ENCODE measurements around the gene SREBF2. TPM values are rescaled to one million over a fixed set of nuclear protein-coding genes. Genes with fewer than 3 reads are reported as not detected.

Gene SREBF2
- total and polyA plus RNA-seq, 10 of the 15 experiments (the other 5 are each of a cell fraction or from before 2014, with no cell fraction given), result 2.4 to 177 (median 78.8) TPM

- CTCF ChIA-PET, result interaction anchor here (0.7 to 8.3 kb wide), 39 partner anchors 10 to 500 kb away, joined by 3 to 234 read pairs (median 5); partner anchors contain the start of genes CCDC134, MEI1, SMDT1 and SMIM45
- FAIRE-seq (peak; percentile 95), DNase-seq (ENCODE audit: low read depth, low spot score) (peak; percentile 98), ATAC-seq (peak; percentile 67)
- Histone ChIP-seq H2AFZ (ENCODE audit: control insufficient read depth, low read depth, low read length) (no peak overlapping the region), H3K4me1 (ENCODE audit: control insufficient read depth, insufficient read depth, low read length) (peaks cover 75% of the 10 kb centered on the region), H3K4me3 (no peak overlapping the region), H4K20me1 (ENCODE audit: control insufficient read depth, insufficient read depth) (no peaks in the 10 kb centered on the region), H3K79me2 (ENCODE audit: control insufficient read depth, insufficient read depth, low read length) (peaks cover 40% of the 10 kb centered on the region), H3K9ac (ENCODE audit: control insufficient read depth, insufficient read depth, low read length) (peak overlapping the region; percentile 73), H3K4me2 (ENCODE audit: control insufficient read depth, insufficient read depth) (peak overlapping the region; percentile 94), H3K36me3 (ENCODE audit: control insufficient read depth in 2 of 2, insufficient read depth in 2 of 2, low read length in 1 of 2) (peaks cover 19 to 20% of the 10 kb centered on the region in 2 experiments), H3K27me3 (replicated peaks in 1 of 2; ENCODE audit: control insufficient read depth in 2 of 2, insufficient read depth in 2 of 2, low read length in 1 of 2) (no peaks in the 10 kb centered on the region), H3K27ac (ENCODE audit: control insufficient read depth, insufficient read depth) (peak overlapping the region; percentile 94), H3K9me3 (replicated peaks; ENCODE audit: control insufficient read depth, insufficient read depth, low read length) (no peaks in the 10 kb centered on the region)
- RAD21 ChIA-PET (ENCODE audit: unreplicated experiment), result interaction anchor here (0.9 to 8.6 kb wide), 23 partner anchors 9 to 498 kb away, joined by 3 to 408 read pairs (median 9); partner anchors contain the start of genes CCDC134, CENPM, MEI1 and SHISA8
- in situ Hi-C loops (cut with MboI), result loop anchor here (5.0 kb wide), 1 partner anchor 243 kb away; the partner anchor contains the start of gene MEI1
- intact Hi-C loops (cut with micrococcal nuclease; ENCODE audit: unreplicated experiment), result loop anchor here (1.0 to 2.0 kb wide), 4 partner anchors 14 to 107 kb away; partner anchors contain the start of genes SREBF2 and TNFRSF13C
- WGBS (ENCODE audit: insufficient coverage, insufficient replicate concordance, low lambda C conversion rate, missing lambda C conversion rate), result 0% methylated on average over 13 of the region's 13 CpGs
- SMC1A ChIA-PET (ENCODE audit: uncharacterized antibody, unreplicated experiment), result interaction anchor here (0.7 to 11.9 kb wide), 28 partner anchors 9 to 273 kb away, joined by 3 to 321 read pairs (median 5); partner anchors contain the start of genes MEI1, NAGA, SHISA8 and SMIM45
- POLR2A ChIA-PET, result interaction anchor here (0.6 to 12.6 kb wide), 21 partner anchors 10 to 500 kb away, joined by 3 to 599 read pairs (median 5); partner anchors contain the start of genes CENPM, MEI1, PMM1 and SHISA8
- TSS peak; percentile 90 for BruUV-seq (replicated peaks)
- TF ChIP-seq NFYB (IDR thresholded peaks at IDR 0.05; ENCODE audit: insufficient read depth, low read depth, low read length), result no peak
- no peak for TF ChIP-seq TARDBP (IDR thresholded peaks at IDR 0.05; ENCODE audit: borderline replicate concordance)
- TF ChIP-seq ETV6 (conservative IDR thresholded peaks at IDR 0.05 in 1 of 2, IDR thresholded peaks at IDR 0.05 in 1 of 2; ENCODE audit: borderline replicate concordance in 1 of 2, low read depth in 1 of 2), result peak in 1 of 2 experiments; percentile 62; a peak in 1 of 4 replicates
- TF ChIP-seq CEBPB (IDR thresholded peaks at IDR 0.05; ENCODE audit: borderline replicate concordance in 1 of 2, low read depth in 2 of 2, low read length in 2 of 2), result no peak
- TF ChIP-seq ZBTB33 (IDR thresholded peaks at IDR 0.05), result no peak
- TF ChIP-seq NR2C1 (IDR thresholded peaks at IDR 0.05), result no peak
- peak; percentile 95 for TF ChIP-seq POLR2AphosphoS5 (IDR thresholded peaks at IDR 0.05; ENCODE audit: low read length)
- no peak for TF ChIP-seq CBFB (IDR thresholded peaks at IDR 0.05; ENCODE audit: low read depth)
- TF ChIP-seq MYC (IDR thresholded peaks at IDR 0.05; ENCODE audit: insufficient read depth, insufficient read length, insufficient replicate concordance, low read length, severe bottlenecking), result peak; percentile 66
- TF ChIP-seq MLLT1 (IDR thresholded peaks at IDR 0.05), result peak; percentile 84
- TF ChIP-seq LARP7 (IDR thresholded peaks at IDR 0.05), result no peak
- TF ChIP-seq NKRF (conservative IDR thresholded peaks at IDR 0.05), result peak; percentile 56
These were observed 107.3 kb downstream of the SREBF2 start for GRCh38 chr22:41939981-41940831.
